HG02763 (cell line): ENCODE data around the gene PADI2.

Source experiments
- ATAC-seq: cut with Tn5 transposase; IDR thresholded peaks from one replicate; pipeline ENCODE4 v1.9.1; 2021; ENCODE audit warnings: mild to moderate bottlenecking, moderate library complexity; ENCODE audit not compliant: unreplicated experiment

Gene PADI2

DNA sequence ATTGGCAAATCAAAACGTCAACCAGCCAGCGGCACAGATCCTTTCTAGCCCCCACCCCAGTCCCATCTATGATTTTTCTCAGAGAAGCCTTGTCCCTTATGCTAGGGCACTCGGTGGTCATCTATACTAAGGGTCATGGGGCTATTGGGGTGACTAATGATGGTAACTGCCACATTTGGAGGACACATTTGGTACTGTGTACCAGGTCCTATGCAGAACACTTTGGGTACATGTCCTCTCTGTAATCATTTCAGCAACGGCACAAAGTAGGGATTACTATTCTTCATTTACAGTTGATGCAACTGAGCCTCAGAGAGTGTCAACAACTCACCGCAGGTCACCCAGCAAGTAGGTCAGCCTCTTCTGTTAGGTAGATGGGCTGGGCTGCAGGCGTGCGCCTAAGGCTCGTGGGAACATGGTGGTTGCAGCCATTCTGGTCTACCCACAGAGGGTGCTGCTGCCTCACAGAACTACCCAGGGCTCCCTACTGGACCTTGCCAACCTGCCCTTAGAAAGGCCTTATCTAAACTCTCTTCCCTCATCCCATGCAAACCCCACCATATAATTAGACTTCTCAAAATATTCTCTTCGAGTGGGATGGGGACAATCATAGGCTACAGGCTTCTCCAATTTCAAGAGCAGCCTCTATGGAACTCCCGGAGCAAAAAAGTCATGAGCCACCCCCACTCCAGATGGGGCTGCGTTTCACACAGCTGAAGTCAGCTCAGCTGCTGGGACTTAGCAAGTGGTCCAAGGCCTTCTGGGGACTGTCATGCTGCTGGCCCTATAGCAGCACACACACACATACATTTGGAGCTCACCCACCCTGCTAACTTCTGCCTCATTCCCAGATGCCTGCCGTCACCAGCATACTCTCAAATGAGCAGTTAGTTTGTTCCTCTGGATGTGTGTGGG, 59.6 kb downstream of the PADI2 start:
- no peak for ATAC-seq

DNA sequence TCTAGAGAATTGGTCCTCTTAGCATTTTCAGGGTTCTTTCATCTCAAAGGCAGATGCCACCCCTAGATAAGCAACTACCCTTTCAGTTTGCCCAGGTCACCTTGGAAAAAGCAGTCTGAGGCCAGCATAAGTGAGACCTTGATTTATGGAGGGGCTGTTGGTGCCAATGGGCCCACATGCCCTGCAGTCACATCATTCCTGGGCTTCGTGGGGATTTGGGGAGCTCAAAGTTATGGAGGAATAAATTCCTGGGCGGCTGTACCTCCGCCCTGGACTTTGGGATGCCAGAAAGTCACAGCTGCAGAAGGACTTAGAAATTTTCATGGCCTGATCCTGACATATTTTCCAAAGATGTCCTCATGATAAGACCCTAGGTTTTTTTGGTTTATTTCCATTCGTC, 62.7 kb downstream of the PADI2 start:
- ATAC-seq = no peak

DNA sequence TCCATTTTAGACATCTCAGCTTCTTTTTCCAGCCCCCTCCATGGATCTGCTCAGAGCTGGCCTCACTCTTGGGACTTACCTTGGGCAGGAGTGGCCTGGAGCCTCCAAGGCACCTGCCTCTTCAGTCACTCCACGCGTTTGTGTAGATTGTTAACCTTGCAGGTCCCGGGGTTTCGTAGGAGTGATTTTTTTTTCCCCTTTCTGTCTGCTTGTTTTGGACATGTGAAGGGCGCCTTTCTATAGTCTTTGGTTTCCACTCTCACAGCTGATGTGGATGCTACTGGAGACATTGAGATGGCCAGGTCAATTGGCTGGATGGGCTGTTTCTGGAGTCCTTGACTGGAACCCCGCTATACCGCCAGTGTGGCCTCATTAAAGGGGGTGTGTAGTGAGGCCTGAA, 63.5 kb downstream of the PADI2 start:
- ATAC-seq = no peak

DNA sequence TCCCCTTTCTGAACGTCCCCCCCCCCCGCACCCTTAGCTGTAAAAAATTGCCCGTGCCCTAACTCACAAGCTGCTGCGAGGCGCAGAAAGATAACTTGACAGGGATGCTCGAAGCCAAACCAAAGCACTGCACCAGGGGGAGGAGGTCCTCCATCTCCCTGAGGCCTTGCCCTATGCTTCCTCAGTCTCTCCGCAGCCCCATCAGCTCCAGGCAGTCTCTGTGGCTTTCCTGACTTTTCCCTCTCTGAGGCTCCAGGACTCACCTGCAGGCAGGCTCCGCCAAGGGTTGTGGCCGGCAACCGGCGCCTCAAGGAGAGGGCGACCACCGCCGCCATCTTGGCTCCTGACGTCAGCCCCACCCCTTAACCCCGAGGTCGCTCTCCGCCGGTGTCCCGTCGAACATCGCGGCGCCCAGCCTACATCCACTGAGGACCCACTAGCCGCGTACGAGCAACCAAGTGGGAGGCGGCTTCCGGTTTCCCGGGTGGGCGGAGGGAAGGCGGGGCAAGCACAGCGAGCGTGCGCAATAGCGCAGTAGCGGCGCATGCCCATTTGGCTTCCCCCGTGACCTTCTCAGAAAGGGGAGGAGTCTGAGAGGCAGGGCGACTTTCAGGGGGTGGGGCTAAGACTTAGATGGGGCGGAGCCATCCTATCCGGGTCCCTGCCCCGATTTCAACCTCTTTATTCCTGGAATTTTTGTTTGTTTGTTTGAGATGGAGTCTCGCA, 65.4 kb downstream of the PADI2 start, which contains the start of gene SDHB:
SDHB (minus strand) TSS at position 348 of the 726 bp plus-strand sequence; CDS start at position 335, 13 bp downstream.
- peak; percentile 98 for ATAC-seq

DNA sequence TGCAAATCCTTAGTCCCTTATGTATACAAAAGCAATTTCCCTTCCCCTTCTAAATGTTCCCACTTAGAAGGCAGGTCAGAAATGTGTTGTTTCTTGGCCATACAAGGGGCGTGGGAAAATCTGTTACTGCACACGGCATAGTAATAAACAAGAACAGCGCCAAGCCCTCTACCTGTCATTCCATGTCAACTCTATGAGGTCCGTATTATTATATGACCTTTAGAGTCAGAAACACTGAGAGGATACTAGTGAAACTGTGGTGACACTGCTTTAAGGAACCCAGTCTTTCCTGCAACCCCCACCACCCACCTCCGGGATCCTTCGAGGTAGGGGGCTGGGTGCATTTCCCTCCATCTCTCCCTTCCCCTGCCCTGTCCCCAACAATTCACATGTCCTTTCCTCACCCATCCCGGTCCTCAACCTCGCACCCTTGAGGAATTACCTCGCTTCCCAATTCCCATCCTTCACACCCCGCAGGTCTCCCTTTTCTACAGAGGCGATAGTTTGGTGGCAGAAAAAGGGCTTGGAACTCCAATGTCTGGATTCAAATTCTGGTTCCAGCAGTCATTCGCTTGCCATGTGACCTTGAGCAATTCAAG, 66.1 kb downstream of the PADI2 start:
- ATAC-seq = no peak

DNA sequence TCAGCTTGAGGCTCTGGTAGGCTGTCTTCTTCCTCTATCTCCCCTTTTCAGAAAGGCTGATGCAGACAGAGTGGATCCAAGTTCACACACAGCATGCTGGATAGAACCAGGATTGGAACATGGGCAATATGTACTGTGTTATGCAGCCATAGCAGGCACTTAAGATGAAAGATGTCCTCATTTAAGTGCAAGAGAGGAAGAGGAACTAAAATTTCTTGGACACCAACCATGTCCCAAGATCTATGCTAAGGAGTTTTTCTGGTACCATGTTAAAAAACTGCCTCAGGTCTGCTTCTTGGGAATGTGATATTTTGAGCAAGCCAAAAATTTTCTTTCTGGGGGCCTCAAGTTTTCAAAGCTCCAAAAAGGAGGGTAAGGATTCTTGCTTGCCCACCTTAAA, 66.6 kb downstream of the PADI2 start:
- no peak for ATAC-seq

DNA sequence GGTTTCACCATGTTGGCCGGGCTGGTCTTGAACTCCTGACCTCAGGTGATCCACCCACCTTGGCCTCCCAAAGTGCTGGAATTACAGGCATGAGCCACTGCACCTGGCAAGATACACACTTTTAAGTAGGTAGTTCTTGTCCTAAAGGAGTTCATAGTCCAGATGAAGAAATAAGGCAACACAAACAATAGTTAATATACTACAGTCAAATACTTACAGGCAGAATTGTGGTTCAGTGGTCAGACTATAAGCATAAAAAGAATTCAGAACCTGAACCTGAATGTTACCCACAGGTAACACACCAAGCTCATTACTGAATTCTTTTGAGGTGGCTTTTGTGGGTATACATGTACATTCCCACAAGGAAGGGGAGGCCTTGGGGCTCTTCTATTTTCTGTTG, 67.2 kb downstream of the PADI2 start:
- ATAC-seq = no peak

DNA sequence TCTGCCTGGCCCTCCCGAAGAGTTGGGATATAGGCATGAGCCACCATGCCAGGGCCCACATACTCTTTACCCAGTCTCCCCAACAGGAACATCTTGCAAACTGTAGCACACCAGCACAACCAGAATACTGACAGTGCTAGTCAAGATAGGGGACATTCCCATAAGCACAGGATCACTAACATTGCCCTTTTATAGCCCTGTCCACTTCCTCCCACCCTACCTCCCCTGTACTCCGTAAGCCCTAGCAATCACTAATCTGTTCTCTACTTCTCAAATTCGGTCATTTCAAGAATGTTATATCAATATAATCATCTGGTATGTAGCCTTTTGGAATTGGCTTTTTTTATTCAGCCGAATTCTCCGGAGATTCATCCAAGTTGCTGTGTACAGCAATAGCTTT, 71.3 kb downstream of the PADI2 start:
- no peak for ATAC-seq

DNA sequence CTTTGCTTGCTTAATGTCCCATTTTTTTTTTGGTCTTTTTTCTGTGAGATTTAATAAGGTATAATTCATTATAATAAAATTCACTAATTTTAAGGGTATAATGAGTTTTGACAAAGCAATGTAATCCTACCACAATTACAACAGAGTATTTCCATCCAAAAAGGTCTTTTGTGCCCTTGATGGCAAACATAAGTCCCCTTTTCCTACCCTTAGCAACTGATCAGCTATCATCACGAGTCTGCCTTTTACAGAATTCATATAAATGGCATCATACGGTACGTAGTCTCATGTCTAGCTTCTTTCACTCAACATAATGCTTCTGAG, 73.0 kb downstream of the PADI2 start:
- ATAC-seq = no peak

DNA sequence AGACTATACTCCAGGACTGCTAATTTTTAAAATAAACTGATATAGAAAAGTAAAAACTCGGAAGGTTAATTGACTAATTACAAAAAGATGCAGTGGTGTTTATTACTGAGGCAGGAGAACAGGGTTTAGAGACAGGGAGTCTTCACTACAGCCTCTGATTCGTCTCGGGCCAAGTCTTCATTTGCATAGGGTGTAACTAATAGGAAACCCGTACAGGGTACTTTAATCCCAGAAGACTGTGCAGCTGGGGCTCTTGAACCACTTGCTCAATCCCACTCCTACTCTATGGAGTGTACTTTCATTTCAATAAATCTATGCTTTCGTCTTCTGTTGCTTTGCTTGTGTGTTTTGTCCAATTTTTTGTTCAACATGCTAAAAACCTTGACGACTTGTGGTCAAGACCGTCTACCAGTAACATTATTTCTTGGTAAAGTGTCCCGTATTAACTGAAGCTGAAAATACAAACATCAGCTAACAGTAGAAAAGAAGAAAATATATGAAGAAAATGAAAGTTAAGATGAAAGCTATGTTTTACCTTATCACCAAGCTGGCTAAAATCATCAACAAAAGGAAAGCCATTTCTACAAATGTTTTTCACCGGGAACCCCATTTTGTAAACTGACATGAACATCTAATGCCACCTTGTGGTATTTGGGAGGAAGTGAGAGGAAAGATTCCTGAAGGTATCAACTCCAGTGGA, 73.5 kb downstream of the PADI2 start:
- no peak for ATAC-seq

DNA sequence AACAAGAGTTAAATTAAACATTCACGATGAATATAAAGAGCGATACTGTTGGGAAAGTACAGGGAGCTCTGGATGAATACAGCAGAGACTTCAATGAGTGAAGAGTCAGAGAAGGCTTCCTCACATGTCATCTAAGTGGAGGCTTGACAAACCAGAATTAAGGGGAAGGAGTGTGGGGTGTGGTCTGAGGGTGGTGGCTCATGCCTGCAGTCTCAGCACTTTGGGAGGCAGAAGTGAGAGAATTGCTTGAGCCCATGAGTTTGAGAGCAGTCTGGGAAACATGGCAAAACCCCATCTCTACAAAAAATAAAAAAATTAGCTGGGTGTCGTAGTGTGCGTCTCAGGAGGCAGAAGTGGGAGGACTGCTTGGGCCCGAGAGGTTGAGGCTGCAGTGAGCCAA, 74.1 kb downstream of the PADI2 start:
- ATAC-seq = no peak

DNA sequence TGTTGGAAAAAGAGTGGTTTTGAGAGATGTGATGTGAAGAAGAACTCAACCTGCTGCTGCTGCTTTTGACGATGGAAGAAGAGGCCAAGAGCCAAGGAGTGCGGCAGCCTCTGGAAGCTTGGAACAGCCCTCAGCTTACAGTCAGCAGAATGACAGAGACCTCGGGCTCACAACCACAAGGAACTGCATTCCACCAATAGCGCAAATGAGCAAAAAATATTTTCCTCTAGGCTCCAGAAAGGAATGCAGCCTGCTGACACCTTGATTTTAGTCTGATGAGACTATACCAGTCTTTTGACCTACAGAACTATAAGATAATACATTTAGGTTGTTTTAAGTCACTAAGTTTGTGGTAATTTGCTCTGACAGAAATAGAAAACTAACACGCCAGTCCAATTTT, 75.6 kb downstream of the PADI2 start:
- ATAC-seq = no peak

DNA sequence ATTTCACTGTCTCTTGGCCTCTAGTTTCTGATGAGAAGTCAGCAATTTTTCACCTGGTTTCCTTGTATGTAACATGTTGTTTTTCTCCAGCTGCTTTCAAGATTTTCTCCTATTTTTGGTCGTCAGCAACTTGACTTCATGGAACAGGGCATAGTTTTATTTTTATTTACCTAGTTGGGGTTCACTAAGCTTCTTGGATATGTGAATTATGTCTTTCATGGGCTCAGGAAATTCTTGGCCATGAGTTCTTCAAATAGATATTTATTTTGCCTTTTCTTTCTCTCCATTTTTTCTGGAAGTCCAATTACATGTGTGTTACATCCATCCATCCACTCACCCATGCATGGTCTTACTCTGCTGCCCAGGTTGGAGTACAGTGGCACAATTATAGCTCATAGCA, 79.1 kb downstream of the PADI2 start:
- ATAC-seq = no peak

DNA sequence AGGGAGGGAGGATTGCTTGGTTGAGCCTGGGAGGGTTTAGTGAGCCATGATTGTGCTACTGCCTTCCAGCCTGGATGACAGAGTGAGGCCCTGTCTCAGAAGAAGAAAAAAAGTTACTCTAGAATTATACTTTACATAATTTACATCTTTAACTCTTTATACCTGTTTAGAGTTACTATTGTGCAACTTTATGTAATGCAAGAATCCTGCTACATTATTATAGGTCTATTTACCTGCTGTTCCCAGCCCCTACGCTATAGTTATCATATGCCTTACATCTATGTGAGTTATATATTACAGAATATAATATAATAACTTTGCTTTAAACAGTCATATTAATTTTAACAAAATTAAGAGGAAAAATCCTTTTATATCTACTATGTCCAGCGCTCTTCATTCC, 79.7 kb downstream of the PADI2 start:
- no peak for ATAC-seq

DNA sequence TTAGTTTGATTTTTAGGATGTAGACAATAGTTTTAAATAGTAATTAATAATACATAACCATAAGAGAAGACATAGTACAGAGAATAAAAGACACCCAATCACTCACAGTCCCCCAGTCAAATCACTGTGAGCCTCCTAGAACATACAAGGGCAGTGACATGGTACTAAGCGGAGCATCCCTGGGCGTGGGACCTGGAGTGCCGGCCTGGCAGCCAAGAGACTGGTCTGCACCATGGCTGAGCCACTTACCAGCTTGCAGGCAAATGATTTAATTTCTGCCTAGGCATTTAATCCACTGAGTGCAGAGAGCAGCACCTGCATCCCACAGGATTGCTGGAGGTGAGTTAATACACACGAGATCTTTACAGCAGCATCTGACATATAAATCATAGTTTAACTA, 85.8 kb downstream of the PADI2 start:
- ATAC-seq = no peak

DNA sequence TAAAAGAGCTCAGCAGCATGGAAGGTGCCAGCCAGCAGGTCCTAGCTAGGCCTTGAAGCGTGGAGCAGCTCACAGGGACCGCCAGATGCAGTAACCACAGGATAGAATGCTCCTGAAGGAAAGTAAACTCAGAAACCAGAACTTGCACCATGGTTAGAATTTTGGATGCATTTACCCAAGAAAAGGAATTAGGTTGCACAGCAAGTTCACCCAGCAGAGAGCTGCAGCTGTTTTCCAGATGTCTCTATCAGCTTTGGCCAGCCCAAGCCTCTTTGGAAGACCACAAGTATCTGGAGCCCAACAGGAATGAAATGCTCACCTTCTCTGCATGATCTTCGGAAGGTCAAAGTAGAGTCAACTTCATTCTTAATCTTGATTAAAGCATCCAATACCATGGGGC, 86.5 kb downstream of the PADI2 start:
- no peak for ATAC-seq

DNA sequence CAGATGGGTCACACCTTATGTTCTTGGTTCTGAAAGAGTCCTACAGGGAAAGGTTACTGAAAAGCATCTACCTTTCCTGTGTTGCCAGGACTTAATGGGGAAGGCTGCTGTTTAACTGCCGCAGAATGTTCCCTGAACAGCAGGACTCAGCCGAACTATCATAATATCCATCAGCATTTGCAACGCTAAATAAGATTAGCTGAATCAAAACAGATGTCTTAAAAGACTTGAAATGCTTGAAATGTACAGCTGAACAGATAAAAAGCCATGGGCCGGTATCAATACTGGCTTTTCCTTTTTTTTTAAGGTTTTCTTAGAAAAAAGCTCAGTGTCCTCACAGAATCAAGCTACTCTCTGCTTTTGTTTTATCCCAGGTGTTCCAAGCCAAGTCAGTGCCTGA, 87.8 kb downstream of the PADI2 start:
- no peak for ATAC-seq

DNA sequence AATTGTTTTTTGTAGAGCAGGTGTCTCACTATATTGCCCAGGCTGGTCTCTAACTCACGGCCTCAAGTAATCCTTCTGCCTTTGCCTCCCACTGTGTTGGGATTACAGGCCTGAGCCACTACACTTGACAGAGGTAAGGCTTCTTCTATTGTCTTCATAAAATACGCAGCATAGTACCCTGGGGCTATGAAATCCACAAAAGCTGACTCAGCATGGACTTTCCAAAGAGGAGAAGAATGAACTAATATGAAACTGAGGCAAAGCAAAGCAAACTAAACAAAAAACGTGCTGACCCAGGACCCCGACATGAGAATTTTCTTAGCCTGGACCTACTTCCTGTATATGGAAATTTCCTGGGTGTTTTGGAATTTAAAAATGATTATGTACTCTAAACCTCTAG, 89.0 kb downstream of the PADI2 start:
- ATAC-seq = no peak

DNA sequence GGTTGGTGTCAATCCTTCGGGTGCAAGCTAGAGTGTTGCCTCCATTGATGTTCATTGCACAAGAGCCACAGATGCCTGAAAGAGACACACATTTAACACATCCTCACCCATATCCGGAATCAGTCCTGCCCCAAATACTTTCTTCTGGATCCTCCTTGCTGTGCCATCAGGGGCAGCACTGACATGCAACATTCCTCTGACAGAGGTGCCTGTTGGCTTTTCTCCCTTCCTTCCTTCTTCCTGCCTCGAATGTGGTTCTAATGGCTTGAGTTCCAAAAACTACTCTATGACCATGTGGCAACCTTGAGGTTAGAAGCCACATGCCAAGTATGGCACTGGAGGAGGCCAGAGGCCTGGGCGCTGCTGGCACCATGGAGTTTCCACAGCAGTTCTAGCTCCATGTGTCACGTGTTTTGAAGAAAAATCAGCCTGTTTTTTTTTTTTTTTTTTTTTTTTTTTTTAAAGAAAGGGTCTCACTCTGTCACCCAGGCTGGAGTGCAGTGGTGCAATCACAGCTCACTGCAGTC, 90.5 kb downstream of the PADI2 start:
- ATAC-seq = no peak

DNA sequence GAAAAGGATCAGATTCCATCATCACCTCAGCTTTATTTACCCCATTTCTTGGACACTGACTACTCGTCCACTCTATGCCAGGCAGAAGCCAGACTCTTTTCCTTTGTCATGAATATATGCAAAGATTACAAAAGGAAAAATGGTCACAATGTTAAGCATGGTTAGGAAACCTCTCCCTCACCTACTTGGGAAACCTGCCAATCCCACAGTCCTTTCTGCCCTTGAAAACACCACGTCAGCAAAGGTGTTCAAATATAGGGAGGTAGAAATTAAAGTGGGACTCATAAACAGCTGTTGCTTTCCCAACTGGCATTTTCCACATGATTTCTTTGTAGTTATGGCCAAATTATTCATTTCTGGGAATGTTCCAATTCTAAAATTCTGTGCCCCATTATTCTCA, 91.4 kb downstream of the PADI2 start:
- no peak for ATAC-seq

DNA sequence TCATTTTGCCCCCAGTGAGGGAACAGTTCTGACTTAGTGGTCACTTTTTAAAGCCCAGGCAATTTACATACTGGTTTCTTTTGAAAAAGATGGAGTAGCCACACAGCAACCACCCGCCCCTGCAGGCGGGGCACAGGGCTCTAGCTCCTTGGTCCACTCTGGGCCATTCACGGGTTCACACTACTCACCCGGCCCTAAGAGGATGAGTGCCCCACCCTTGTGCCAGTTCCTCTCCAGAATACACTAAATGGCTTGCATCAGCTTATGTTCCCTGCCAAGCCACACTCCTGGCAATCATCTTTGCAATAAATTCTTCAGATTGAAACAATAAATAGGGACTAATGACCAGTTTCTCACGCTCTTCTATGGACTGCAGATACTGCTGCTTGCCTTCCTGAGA, 91.8 kb downstream of the PADI2 start:
- ATAC-seq = no peak
